B cell (primary cell): ENCODE measurements around the gene ENPP7. TPM values are rescaled to one million over a fixed set of nuclear protein-coding genes. Genes with fewer than 3 reads are reported as not detected.

Experiments used
- ATAC-seq: fragments of 200-7000 bp; cut with Tn5 transposase; one replicate; pipeline ENCODE4 v1.10.0; 2021; ENCODE audit warnings: low read depth, mild to moderate bottlenecking, moderate number of reproducible peaks, moderate library complexity
- CTCF ChIA-PET: fragments of 350-600 bp; sonication (Branson Sonifier 250); formaldehyde crosslinking; loops from one replicate; lab custom pipeline; 2021; ENCODE audit warnings: antibody characterized with exemption, inconsistent platforms; lab: Charles Lee
- POLR2A ChIA-PET: fragments of 350-600 bp; sonication (Branson Sonifier 250); formaldehyde crosslinking; loops from one replicate; lab custom pipeline; 2021; ENCODE audit warnings: antibody characterized with exemption; lab: Charles Lee
- DNase-seq: peaks from one replicate; pipeline ENCODE4 v3.0.0; 2013
- H2AFZ ChIP-seq: 2 replicates; pipeline ENCODE4 v1.6.1; 2012; ENCODE audit warnings: mild to moderate bottlenecking, low read depth, low read length; ENCODE audit not compliant: insufficient read depth, poor library complexity, severe bottlenecking
- H3K27ac ChIP-seq, 2 donors: 1 replicate in 1 of 2; 2 replicates in 1 of 2; pipeline ENCODE4 v1.5.1; 2012 to 2013; ENCODE audit warnings: low read length in 2 of 2, mild to moderate bottlenecking in 2 of 2, moderate library complexity in 1 of 2
- H3K27me3 ChIP-seq, 4 experiments: fragments of 200-600 bp in 1 of 4; sonication (generic) in 1 of 4; replicated peaks in 1 of 4; 1 replicate in 2 of 4; 2 replicates in 2 of 4; pipeline versions ENCODE4 v1.6.1 to v1.7.0; 2013 to 2016; ENCODE audit warnings: low read length in 3 of 4, mild to moderate bottlenecking in 2 of 4, mixed read lengths in 1 of 4, moderate library complexity in 1 of 4; ENCODE audit not compliant: insufficient read depth in 4 of 4, control insufficient read depth in 3 of 4; ENCODE audit errors: control extremely low read depth in 1 of 4
- H3K36me3 ChIP-seq, 2 experiments: replicated peaks in 1 of 2; 1 replicate in 1 of 2; 2 replicates in 1 of 2; pipeline versions ENCODE4 v1.6.1 to v1.7.1; 2013; ENCODE audit warnings: low read length in 1 of 2; ENCODE audit not compliant: insufficient read depth in 2 of 2, control insufficient read depth in 1 of 2; ENCODE audit errors: control extremely low read depth in 1 of 2, extremely low read depth in 1 of 2
- H3K4me1 ChIP-seq, 2 donors: fragments of 200-600 bp in 1 of 2; sonication (generic) in 1 of 2; 1 replicate in 1 of 2; 2 replicates in 1 of 2; pipeline versions ENCODE4 v1.5.1 to v1.6.1; 2013 to 2017; ENCODE audit warnings: low read length in 2 of 2; ENCODE audit not compliant: control insufficient read depth in 2 of 2, insufficient read depth in 2 of 2
- H3K4me2 ChIP-seq: replicated peaks from 2 replicates; pipeline ENCODE3; 2012; ENCODE audit warnings: mild to moderate bottlenecking, low read depth, low read length; ENCODE audit not compliant: poor library complexity, severe bottlenecking
- H3K4me3 ChIP-seq, 5 experiments: fragments of 200-600 bp in 1 of 5; sonication (generic) in 1 of 5; 1 replicate in 3 of 5; 2 replicates in 2 of 5; pipeline versions ENCODE4 v1.5.1 to v1.7.0; 2011 to 2016; ENCODE audit warnings: low read length in 4 of 5, mild to moderate bottlenecking in 4 of 5, low read depth in 2 of 5, control low read depth in 1 of 5, moderate library complexity in 1 of 5; ENCODE audit not compliant: insufficient read depth in 1 of 5; ENCODE audit errors: control extremely low read depth in 1 of 5, extremely low read depth in 1 of 5
- H3K79me2 ChIP-seq: fragments of 200-600 bp; sonication (generic); one replicate; pipeline ENCODE4 v1.6.0; 2016; ENCODE audit warnings: low read length; ENCODE audit not compliant: control insufficient read depth, insufficient read depth
- H3K9ac ChIP-seq: fragments of 200-600 bp; sonication (generic); 2 replicates; pipeline ENCODE4 v1.6.1; 2017; ENCODE audit warnings: mild to moderate bottlenecking, low read length, moderate library complexity
- H3K9me3 ChIP-seq, 3 donors: one replicate each; pipeline versions ENCODE4 v1.6.1 to v1.7.1; 2013; ENCODE audit warnings: low read length in 2 of 3; ENCODE audit not compliant: control insufficient read depth in 2 of 3, insufficient read depth in 1 of 3; ENCODE audit errors: control extremely low read depth in 1 of 3
- H4K20me1 ChIP-seq: 2 replicates; pipeline ENCODE4 v1.6.0; 2012; ENCODE audit warnings: mild to moderate bottlenecking, low read length; ENCODE audit not compliant: insufficient read depth, control insufficient read depth, poor library complexity, severe bottlenecking
- H3K27ac Mint-ChIP-seq: one replicate; pipeline ENCODE4 v1.8.0; 2021; ENCODE audit warnings: mixed read lengths
- H3K27me3 Mint-ChIP-seq: one replicate; pipeline ENCODE4 v1.8.0; 2021; ENCODE audit warnings: mixed read lengths
- H3K4me1 Mint-ChIP-seq: one replicate; pipeline ENCODE4 v1.8.0; 2021; ENCODE audit warnings: mixed read lengths
- H3K4me3 Mint-ChIP-seq: one replicate; pipeline ENCODE4 v1.8.0; 2021; ENCODE audit warnings: mixed read lengths
- H3K9me3 Mint-ChIP-seq: one replicate; pipeline ENCODE4 v1.8.0; 2022; ENCODE audit warnings: mixed read lengths; ENCODE audit not compliant: insufficient read depth
- CTCF ChIP-seq: fragments of 200-600 bp; IDR thresholded peaks from one replicate; pipeline ENCODE4 v1.8.0; 2022; ENCODE audit warnings: antibody characterized with exemption, mild to moderate bottlenecking
- EZH2 ChIP-seq: IDR thresholded peaks from 2 replicates; pipeline ENCODE4 v1.6.1; 2012; ENCODE audit warnings: borderline replicate concordance, low read depth, mild to moderate bottlenecking, moderate library complexity, low read length; ENCODE audit not compliant: insufficient read depth, poor library complexity, severe bottlenecking
- WGBS: methylation state at CpG from one replicate; pipeline ENCODE4 v1.1.5; 2013; ENCODE audit warnings: missing lambda C conversion rate; ENCODE audit not compliant: insufficient coverage; 5-methylcytosine and 5-hydroxymethylcytosine counted together
- intact Hi-C: fragments of 100-400 bp; cut with micrococcal nuclease; formaldehyde crosslinking; loops from one replicate; pipeline ENCODE4 v1.10.0; 2022
- polyA plus RNA-seq: library from polyadenylated mRNA; depleted of rRNA; stranded (reverse); fragments of >200 nt; gene quantifications from 2 replicates; pipeline ENCODE4 v1.2.3, GENCODE V29; 2012
- total RNA-seq, 2 donors: library from RNA; stranded (reverse); fragments of 120-200 nt in 1 of 2; gene quantifications; 1 replicate in 1 of 2; 2 replicates in 1 of 2; pipeline versions ENCODE4 v1.2.3 to v1.2.4, GENCODE V29; 2013 to 2022

Gene ENPP7
- total and polyA plus RNA-seq, 2 donors (not counting 1 experiment from before 2014, with no cell fraction given): 0.40 to 6.7 TPM

GRCh38 chr17:79702034-79702433 is 28.7 kb upstream of the ENPP7 start:
- H3K36me3 ChIP-seq: no peaks in the 10 kb centered on the region
- H3K9ac ChIP-seq: no peak overlapping the region
- DNase-seq (no peak), ATAC-seq (no peak)
- Mint-ChIP-seq H3K4me1 (peaks cover 2% of the 10 kb centered on the region), H3K27ac (no peak overlapping the region), H3K9me3 (no peaks in the 10 kb centered on the region), H3K4me3 (no peak overlapping the region), H3K27me3 (peaks cover 8% of the 10 kb centered on the region)
- TF ChIP-seq EZH2 (no peak), CTCF (no peak)
- no peaks in the 10 kb centered on the region for H4K20me1 ChIP-seq
- no peak overlapping the region for H2AFZ ChIP-seq
- H3K4me1 ChIP-seq: no peaks in the 10 kb centered on the region
- peaks cover 0 to 23% (median 3%) of the 10 kb centered on the region in 4 experiments for H3K27me3 ChIP-seq
- intact Hi-C loops: no loop called here
- POLR2A ChIA-PET: interaction anchor here (0.6 kb wide), 1 partner anchor 30 kb away, joined by 5 read pairs; no protein-coding TSS in a partner anchor
- H3K9me3 ChIP-seq: no peaks in the 10 kb centered on the region
- no peak overlapping the region for H3K27ac ChIP-seq
- CTCF ChIA-PET: no interaction called here
- no peaks in the 10 kb centered on the region for H3K79me2 ChIP-seq
- no peak overlapping the region for H3K4me2 ChIP-seq
- WGBS: 54% methylated on average over 11 of the region's 13 CpGs
- no peak overlapping the region for H3K4me3 ChIP-seq

DNA sequence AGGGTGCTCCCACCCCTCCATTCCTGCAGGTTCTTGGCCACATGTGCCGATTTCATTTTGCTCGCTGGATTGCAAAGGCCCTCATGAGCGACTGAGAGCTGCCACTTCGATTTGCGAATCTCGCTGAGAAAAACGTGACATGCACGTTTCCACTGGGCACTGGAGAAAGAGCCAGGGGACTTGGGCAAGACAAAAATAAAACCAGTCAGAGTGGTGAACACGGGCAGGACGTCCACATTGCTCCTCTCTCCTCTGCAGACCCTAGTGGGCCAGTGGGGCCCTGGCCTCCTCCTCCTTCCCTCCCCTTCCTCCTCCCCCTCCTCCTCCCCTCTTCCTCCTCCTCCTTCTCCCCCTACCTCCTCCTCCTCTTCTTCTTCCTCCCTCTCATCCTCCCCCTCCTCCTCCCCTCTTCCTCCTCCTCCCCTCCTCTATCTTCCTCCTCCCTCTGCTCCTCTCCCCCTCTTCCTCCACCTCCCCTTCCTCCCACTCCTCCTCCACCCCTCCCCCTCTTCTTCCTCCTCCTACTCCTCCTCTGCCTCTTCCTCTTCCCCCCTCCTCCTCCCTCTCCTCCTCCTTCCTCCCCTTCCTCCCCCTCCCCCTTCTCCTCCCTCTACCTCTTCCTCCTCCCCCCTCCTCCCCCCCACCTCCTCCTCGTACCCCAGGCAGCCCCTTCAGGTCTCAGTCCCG is 28.1 kb upstream of the ENPP7 start:
- Histone ChIP-seq H2AFZ (no peak overlapping the region), H3K4me3 (no peak overlapping the region), H3K4me2 (no peak overlapping the region), H3K4me1 (no peaks in the 10 kb centered on the region), H3K79me2 (no peaks in the 10 kb centered on the region), H3K9ac (no peak overlapping the region), H4K20me1 (no peaks in the 10 kb centered on the region), H3K27ac (no peak overlapping the region), H3K27me3 (peaks cover 0 to 23% (median 2%) of the 10 kb centered on the region in 4 experiments), H3K36me3 (no peaks in the 10 kb centered on the region), H3K9me3 (no peaks in the 10 kb centered on the region)
- H3K27ac Mint-ChIP-seq: no peak overlapping the region
- CTCF ChIA-PET: no interaction called here
- H3K27me3 Mint-ChIP-seq: peaks cover 2% of the 10 kb centered on the region
- POLR2A ChIA-PET: no interaction called here
- H3K4me1 Mint-ChIP-seq: no peaks in the 10 kb centered on the region
- DNase-seq (no peak), ATAC-seq (no peak)
- TF ChIP-seq EZH2 (no peak), CTCF (no peak)
- intact Hi-C loops: no loop called here
- WGBS: 44% methylated on average over 12 of the region's 12 CpGs
- no peak overlapping the region for H3K4me3 Mint-ChIP-seq
- no peaks in the 10 kb centered on the region for H3K9me3 Mint-ChIP-seq
